ENCODE measurements around the gene OXT. TPM values are rescaled to one million over a fixed set of nuclear protein-coding genes. Genes with fewer than 3 reads are reported as not detected.

The OXT gene
- total and polyA plus RNA-seq, 2 of the 8 experiments (the other 6 are each of a cell fraction or from before 2014, with no cell fraction given) = not detected

GRCh38 chr20:3040086-3040485 is 31.3 kb upstream of the OXT start:
- H2BK20ac ChIP-seq (ENCODE audit: low read length) = no peak overlapping the region
- peaks cover 2 to 4% of the 10 kb centered on the region in 2 experiments for H4K20me1 ChIP-seq (replicated peaks in 1 of 2; ENCODE audit: control insufficient read depth in 1 of 2, insufficient read depth in 2 of 2, low read length in 2 of 2)
- H3K4me3 ChIP-seq (ENCODE audit: extremely low read depth in 1 of 4, insufficient read depth in 2 of 4, low read depth in 3 of 4, low read length in 4 of 4) = no peak overlapping the region
- no peak for FAIRE-seq
- H3K9ac ChIP-seq (replicated peaks in 1 of 4; ENCODE audit: extremely low read depth in 1 of 4, low read depth in 3 of 4, low read length in 3 of 4) = no peak overlapping the region
- H3K4me1 ChIP-seq (replicated peaks in 1 of 4; ENCODE audit: control insufficient read depth in 3 of 4, insufficient read depth in 4 of 4, low read length in 3 of 4) = peaks cover 2 to 12% (median 5%) of the 10 kb centered on the region in 4 experiments; a peak in 6 of 7 replicates
- DNase-seq (ENCODE audit: low read depth in 1 of 2, low spot score in 2 of 2) = no peak
- H3K4me2 ChIP-seq (ENCODE audit: insufficient read depth in 1 of 2, low read depth in 2 of 2, low read length in 2 of 2) = no peak overlapping the region
- TF ChIP-seq EGR1 (IDR thresholded peaks at IDR 0.05; ENCODE audit: borderline replicate concordance, low read depth, low read length) = no peak
- no peak for TF ChIP-seq BCL11A (IDR thresholded peaks at IDR 0.05; ENCODE audit: low read depth in 2 of 2, low read length in 2 of 2)
- no peak for TF ChIP-seq RFX5 (IDR thresholded peaks at IDR 0.05; ENCODE audit: borderline replicate concordance, low read depth, low read length)
- no peak for TF ChIP-seq SIX5 (IDR thresholded peaks at IDR 0.05; ENCODE audit: low read depth, low read length)
- TF ChIP-seq RNF2 (IDR thresholded peaks at IDR 0.05; ENCODE audit: borderline replicate concordance, low read depth, low read length, missing control alignments, poor library complexity, severe bottlenecking) = no peak
- TF ChIP-seq PHF8 (conservative IDR thresholded peaks at IDR 0.05; ENCODE audit: low read depth, low read length) = no peak
- TF ChIP-seq POLR2AphosphoS5 (IDR thresholded peaks at IDR 0.05; ENCODE audit: low read depth, low read length) = no peak
- no peak for TF ChIP-seq GABPA (IDR thresholded peaks at IDR 0.05; ENCODE audit: borderline replicate concordance, insufficient read depth, low read length)
- no peak for TF ChIP-seq SAP30 (IDR thresholded peaks at IDR 0.05; ENCODE audit: insufficient read depth, insufficient replicate concordance, low read length)
- no peak for TF ChIP-seq SUZ12 (IDR thresholded peaks at IDR 0.05; ENCODE audit: low read length)
- TF ChIP-seq NANOG (IDR thresholded peaks at IDR 0.05; ENCODE audit: insufficient read depth, low read depth, low read length, poor library complexity, severe bottlenecking) = no peak
- no peak for TF ChIP-seq YY1 (IDR thresholded peaks at IDR 0.05; ENCODE audit: low read depth, low read length)
- TF ChIP-seq SRF (IDR thresholded peaks at IDR 0.05; ENCODE audit: low read depth, low read length) = no peak
- no peak overlapping the region for H2AFZ ChIP-seq (ENCODE audit: low read length)
- no peak overlapping the region for H3K27ac ChIP-seq (ENCODE audit: low read depth, low read length)
- H3K14ac ChIP-seq (ENCODE audit: insufficient read length) = no peak overlapping the region
- H2BK5ac ChIP-seq (ENCODE audit: low read depth, low read length) = no peak overlapping the region; the same call in 1 of the 2 replicates
- H3K56ac ChIP-seq (replicated peaks; ENCODE audit: insufficient read length, low read depth, low read length) = no peak overlapping the region
- H3K4ac ChIP-seq (replicated peaks; ENCODE audit: insufficient read length, low read depth, low read length) = no peak overlapping the region
- H2BK15ac ChIP-seq (ENCODE audit: low read length) = no peak overlapping the region
- H4K5ac ChIP-seq (ENCODE audit: insufficient read length, low read depth, low read length) = no peak overlapping the region
- no peaks in the 10 kb centered on the region for H3K9me3 ChIP-seq (ENCODE audit: insufficient read depth in 2 of 2, low read depth in 1 of 2, low read length in 1 of 2)
- CTCF ChIA-PET (ENCODE audit: partially characterized antibody) = no interaction called here
- H3K27me3 ChIP-seq (replicated peaks in 1 of 4; ENCODE audit: control insufficient read depth in 3 of 4, extremely low read depth in 1 of 4, insufficient read depth in 3 of 4, low read length in 3 of 4) = no peaks in the 10 kb centered on the region
- POLR2A ChIA-PET (ENCODE audit: partially characterized antibody) = interaction anchor here (0.8 to 1.9 kb wide), 2 partner anchors 8 to 13 kb away, joined by 3 to 6 read pairs; no protein-coding TSS in a partner anchor
- H2AK5ac ChIP-seq (ENCODE audit: low read depth, low read length) = no peak overlapping the region
- no peak overlapping the region for H4K8ac ChIP-seq (ENCODE audit: extremely low read depth, insufficient read depth, low read length)
- WGBS, 2 experiments (ENCODE audit: extremely low coverage in 1 of 2, insufficient coverage in 1 of 2, insufficient read length in 1 of 2, insufficient replicate concordance in 2 of 2, low coverage in 1 of 2, low lambda C conversion rate in 2 of 2, missing lambda C conversion rate in 1 of 2) = 93% methylated on average over 8 of the region's 8 CpGs; no CpG with 5 or more reads in 1 of the 2 experiments
- H4K91ac ChIP-seq (replicated peaks; ENCODE audit: insufficient read length, low read length) = no peak overlapping the region
- no peak overlapping the region for H3K23ac ChIP-seq (ENCODE audit: insufficient read length)
- H2BK12ac ChIP-seq (ENCODE audit: low read depth, low read length) = no peak overlapping the region
- peaks cover under 1% of the 10 kb centered on the region for H3K23me2 ChIP-seq (ENCODE audit: low read depth, low read length)
- no peaks in the 10 kb centered on the region for H3K79me1 ChIP-seq (ENCODE audit: low read depth, low read length)
- no peak overlapping the region for H2BK120ac ChIP-seq (replicated peaks; ENCODE audit: low read depth, low read length)
- H3K79me2 ChIP-seq (ENCODE audit: control insufficient read depth in 1 of 2, insufficient read depth in 2 of 2, low read length in 2 of 2) = no peaks in the 10 kb centered on the region
- H3K18ac ChIP-seq (ENCODE audit: extremely low read depth, low read length) = no peak overlapping the region
- H3K36me3 ChIP-seq (ENCODE audit: control insufficient read depth in 2 of 4, insufficient read depth in 4 of 4, low read length in 3 of 4) = peaks cover 24 to 41% (median 31%) of the 10 kb centered on the region in 4 experiments

Measured in H1 (cell line).